ENCODE results near the gene FAM78A. TPM values are rescaled to one million over a fixed set of nuclear protein-coding genes. Genes with fewer than 3 reads are reported as not detected.
"Not testable (repeated sequence)": the region's sequence is repeated elsewhere in the genome, so short reads cannot be mapped to it uniquely, and the experiment has no call there.

FAM78A gene
- total RNA-seq, 1 donor from 2014 or later: 0.85 TPM

- DNase-seq (ENCODE audit: low read depth): no peak
Observed at GRCh38 chr9:131266266-131267229, 9.8 kb downstream of the FAM78A start.

DNA sequence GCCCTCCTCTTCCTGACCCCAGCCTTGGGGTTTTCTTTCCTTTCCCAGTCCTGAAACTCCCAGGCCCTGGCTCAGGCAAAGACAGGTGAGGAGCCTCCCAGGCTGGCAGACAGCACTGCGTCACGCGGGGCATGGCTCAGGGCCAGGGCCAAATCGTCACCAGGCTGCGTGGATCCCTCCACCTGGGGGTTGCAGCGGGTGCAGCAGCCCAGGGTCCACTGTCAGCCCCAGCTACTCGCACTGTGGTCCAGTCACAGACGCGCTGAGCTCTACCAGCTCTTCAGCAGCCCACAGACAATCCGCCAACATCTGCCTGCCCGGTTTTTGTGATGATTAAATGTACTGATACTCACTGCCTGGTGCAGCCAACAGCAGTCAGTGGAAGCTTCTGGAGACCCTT is 12.1 kb downstream of the FAM78A start:
- no peak for DNase-seq (ENCODE audit: low read depth)

DNA sequence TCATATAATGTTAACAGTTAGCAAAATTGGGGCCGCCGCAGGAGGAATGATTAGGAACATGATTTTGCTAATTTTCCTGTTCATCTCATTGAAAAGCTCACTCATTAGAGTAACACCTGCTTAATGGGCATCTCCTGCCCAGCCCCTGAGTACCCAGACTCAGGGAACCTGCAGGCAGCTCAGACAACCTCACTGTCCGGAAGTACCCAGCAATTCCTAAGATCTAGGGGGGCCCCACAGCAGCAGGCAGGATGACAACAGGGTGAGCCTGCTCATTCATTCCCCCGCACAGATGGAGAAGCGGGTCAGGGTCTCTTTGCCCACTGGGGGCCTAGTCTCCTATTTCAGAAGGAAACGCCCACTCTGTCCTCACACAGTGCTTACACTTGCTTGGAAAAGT is 12.6 kb downstream of the FAM78A start:
- DNase-seq (ENCODE audit: low read depth): no peak

DNA sequence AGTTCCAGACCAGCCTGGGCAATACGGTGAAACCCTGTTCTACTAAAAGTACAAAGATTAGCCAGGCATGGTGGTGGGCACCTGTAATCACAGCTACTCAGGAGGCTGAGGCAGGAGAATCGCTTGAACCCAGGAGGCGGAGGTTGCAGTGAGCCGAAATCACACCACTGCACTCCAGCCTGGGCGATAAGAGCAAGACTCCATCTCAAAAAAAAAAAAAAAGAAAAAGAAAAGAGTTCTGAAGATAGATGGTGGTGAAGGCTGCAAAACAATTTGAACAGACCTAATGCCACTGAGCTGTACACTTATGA is 13.3 kb downstream of the FAM78A start:
- not testable (repeated sequence) for DNase-seq (ENCODE audit: low read depth)

DNA sequence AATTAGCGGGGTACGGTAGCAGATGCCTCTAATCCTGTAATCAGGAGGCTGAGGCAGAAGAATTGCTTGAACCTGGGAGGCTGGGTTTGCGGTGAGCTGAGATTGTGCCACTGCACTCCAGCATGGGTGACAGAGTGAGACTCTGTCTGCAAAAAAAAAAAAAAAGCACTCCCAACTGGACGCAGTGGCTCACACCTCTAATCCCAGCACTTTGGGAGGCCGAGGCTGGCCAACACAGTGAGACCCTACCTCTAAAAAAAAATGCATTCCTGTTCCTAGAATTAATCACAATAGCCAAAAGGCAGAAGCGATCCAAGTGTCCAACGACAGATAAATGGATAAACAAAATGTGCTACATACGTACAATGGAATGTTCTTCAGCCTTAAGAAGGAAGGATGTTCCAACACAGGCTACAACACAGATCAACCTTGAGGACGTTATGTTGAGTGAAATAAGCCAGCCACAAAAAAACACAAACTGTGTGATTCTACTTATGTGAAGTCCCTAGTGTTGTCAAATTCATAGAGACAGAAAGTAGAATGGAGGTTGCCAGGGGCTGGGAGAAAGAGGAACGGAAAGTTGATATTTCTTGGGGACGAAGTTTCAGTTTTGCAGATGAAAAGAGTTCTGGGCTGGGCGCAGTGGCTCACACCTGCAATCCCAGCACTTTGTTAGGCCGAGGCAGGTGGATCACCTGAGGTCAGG is 13.8 kb downstream of the FAM78A start:
- no peak for DNase-seq (ENCODE audit: low read depth)

GRCh38 chr9:131260751-131261452 is 15.4 kb downstream of the FAM78A start:
- DNase-seq (ENCODE audit: low read depth): no peak

DNA sequence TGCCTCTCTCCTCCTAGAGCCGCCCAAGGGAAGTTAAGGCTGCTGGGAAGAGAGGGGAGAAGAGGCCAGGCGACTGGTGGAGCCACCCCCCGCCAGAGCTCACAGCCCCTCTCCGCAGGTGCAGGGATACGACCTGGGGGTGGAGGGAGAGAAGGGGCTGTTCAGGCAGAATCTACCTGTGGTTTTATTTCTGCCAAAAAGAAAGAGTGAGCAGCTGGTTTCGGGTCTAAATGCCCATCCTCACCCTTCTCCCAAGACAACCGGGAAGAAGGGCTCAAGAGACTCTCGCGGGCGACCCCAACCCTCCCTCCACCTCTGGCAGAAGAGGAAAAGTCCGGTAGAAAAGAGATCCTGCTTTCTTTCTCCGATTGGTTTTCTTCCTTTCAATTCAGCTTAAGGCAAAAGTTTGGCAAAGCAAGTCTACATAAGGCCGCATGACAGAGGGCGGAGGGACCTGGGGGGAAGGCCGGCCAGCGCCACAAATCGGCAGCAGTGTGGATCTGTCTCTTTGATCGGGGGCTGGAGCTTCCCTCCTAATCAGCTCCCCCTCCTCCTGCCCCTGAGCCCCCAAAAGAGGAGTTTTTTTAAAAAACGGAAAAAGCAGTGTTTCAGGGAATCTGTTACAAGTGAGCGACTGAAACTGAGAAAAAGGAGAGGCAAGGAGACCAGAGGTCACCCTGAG is 16.3 kb downstream of the FAM78A start:
- DNase-seq (ENCODE audit: low read depth): no peak

- DNase-seq (ENCODE audit: low read depth): no peak
Observed at GRCh38 chr9:131259432-131259898, 16.8 kb downstream of the FAM78A start.

- DNase-seq (ENCODE audit: low read depth): no peak
Observed at GRCh38 chr9:131258698-131259431, 17.4 kb downstream of the FAM78A start.

GRCh38 chr9:131258186-131258585 is 18.1 kb downstream of the FAM78A start:
- DNase-seq (ENCODE audit: low read depth): no peak

- DNase-seq (ENCODE audit: low read depth): no peak
Observed at GRCh38 chr9:131257266-131258025, 18.9 kb downstream of the FAM78A start.

GRCh38 chr9:131255676-131256197 is 20.6 kb downstream of the FAM78A start:
- DNase-seq (ENCODE audit: low read depth): no peak

DNA sequence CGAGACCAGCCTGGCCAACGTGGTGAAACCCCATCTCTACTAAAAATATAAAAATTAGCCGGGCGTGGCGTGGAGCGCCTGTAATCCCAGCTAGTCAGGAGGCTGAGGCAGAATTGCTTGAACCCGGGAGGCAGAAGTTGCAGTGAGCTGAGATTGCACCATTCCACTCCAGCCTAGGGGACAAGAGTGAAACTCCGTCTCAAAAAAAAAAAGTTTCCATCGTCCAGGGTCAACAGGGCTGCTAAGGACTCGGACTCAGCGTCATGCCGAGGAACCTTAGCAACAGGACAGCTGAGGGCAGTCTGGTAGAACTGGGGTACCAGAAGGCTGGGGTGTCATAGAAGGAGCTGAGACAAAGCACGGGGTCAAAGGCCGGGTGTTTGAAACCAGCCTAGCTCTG is 21.7 kb downstream of the FAM78A start:
- DNase-seq (ENCODE audit: low read depth): no peak

DNA sequence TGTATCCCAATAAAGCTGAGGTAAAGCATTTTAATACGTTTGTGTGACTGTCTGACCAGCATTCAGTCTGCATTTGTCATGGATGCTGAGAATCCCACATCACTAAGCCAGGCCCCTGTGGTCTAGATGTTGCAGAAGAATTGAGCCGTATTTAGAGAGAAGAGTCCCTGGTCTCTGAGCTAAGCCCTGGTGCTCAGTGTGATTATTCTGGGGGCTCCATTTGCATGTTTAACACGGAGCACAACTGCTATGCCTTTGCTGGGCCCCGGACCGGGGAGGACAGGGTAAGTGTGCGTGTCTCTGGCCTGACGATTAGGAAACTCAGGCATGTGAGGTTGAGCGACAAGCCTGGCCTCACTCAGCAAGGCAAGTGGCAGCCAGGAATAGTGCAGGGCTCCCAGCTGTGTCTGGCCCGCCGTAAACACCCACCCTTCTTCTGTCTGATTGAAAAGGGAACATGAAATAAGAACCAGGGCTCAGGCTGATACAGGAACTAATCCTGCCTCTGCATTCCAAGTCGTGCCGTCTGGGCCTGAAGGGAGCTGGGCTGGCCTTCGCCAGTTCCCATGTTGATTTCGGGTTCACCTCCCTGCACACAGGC is 22.3 kb downstream of the FAM78A start:
- DNase-seq (ENCODE audit: low read depth): no peak

GRCh38 chr9:131252120-131252519 is 24.2 kb downstream of the FAM78A start:
- DNase-seq (ENCODE audit: low read depth): no peak

GRCh38 chr9:131246618-131247017 is 29.7 kb downstream of the FAM78A start:
- DNase-seq (ENCODE audit: low read depth): no peak

- not testable (repeated sequence) for DNase-seq (ENCODE audit: low read depth)
Observed at GRCh38 chr9:131244331-131244730, 32.0 kb downstream of the FAM78A start.

- DNase-seq (ENCODE audit: low read depth): no peak
Observed at GRCh38 chr9:131240047-131240921, 36.0 kb downstream of the FAM78A start.
